GM12872 (cell line): ENCODE measurements around the gene ADI1.

Experiments
- CTCF ChIP-seq: IDR thresholded peaks from 3 replicates; pipeline ENCODE4 v1.5.1; 2011; ENCODE audit warnings: low read depth, mild to moderate bottlenecking, low read length, moderate library complexity; ENCODE audit not compliant: insufficient read depth

The ADI1 gene

GRCh38 chr2:3553946-3554345, 34.6 kb upstream of the ADI1 start:
- no peak for TF ChIP-seq CTCF

GRCh38 chr2:3547915-3548314, 28.6 kb upstream of the ADI1 start:
- TF ChIP-seq CTCF: no peak

GRCh38 chr2:3545788-3546478, 26.6 kb upstream of the ADI1 start:
- no peak for TF ChIP-seq CTCF

GRCh38 chr2:3543023-3543683, 23.8 kb upstream of the ADI1 start:
- TF ChIP-seq CTCF: no peak

- no peak for TF ChIP-seq CTCF
Observed at GRCh38 chr2:3542107-3542506, 22.8 kb upstream of the ADI1 start.

- no peak for TF ChIP-seq CTCF
Observed at GRCh38 chr2:3539836-3540235, 20.5 kb upstream of the ADI1 start.

- TF ChIP-seq CTCF: peak; percentile 65
Observed at GRCh38 chr2:3536682-3537632, 17.6 kb upstream of the ADI1 start.
